ENCODE measurements around the gene ARHGAP33. TPM values are rescaled to one million over a fixed set of nuclear protein-coding genes. Genes with fewer than 3 reads are reported as not detected.

ARHGAP33 gene
- total RNA-seq, 2 experiments from 2014 or later: 27.1 to 29.8 TPM

GRCh38 chr19:35739275-35740107 lies 35.9 kb upstream of the ARHGAP33 start:
- ChIA-PET CTCF (interaction anchor here (1.2 to 3.1 kb wide), 5 partner anchors 9 to 80 kb away, joined by 3 to 18 read pairs (median 8); no protein-coding TSS in a partner anchor), POLR2A (interaction anchor here (1.1 to 5.2 kb wide), 13 partner anchors 7 to 89 kb away, joined by 3 to 64 read pairs (median 6); partner anchors contain the start of genes KMT2B and LIN37)
- Mint-ChIP-seq H3K4me1 (ENCODE audit: low read depth) (peaks cover 22% of the 10 kb centered on the region), H3K36me3 (ENCODE audit: low read depth) (peaks cover 54% of the 10 kb centered on the region), H3K27me3 (no peaks in the 10 kb centered on the region), H3K4me3 (peak overlapping the region; percentile 87), H3K27ac (peak overlapping the region; percentile 25), H3K9me3 (no peaks in the 10 kb centered on the region)
- TF ChIP-seq CTCF (IDR thresholded peaks at IDR 0.05): no peak
- intact Hi-C loops (cut with micrococcal nuclease): loop anchor here (5.0 kb wide), 1 partner anchor 47 kb away; no protein-coding TSS in a partner anchor
- ATAC-seq: no peak
- DNase-seq: no peak

GRCh38 chr19:35740108-35740422 lies 35.3 kb upstream of the ARHGAP33 start:
- Mint-ChIP-seq H3K9me3 (no peaks in the 10 kb centered on the region), H3K27ac (no peak overlapping the region), H3K4me1 (ENCODE audit: low read depth) (peaks cover 22% of the 10 kb centered on the region), H3K27me3 (no peaks in the 10 kb centered on the region), H3K4me3 (peak overlapping the region; percentile 87), H3K36me3 (ENCODE audit: low read depth) (peaks cover 54% of the 10 kb centered on the region)
- POLR2A ChIA-PET: interaction anchor here (0.8 to 5.2 kb wide), 15 partner anchors 8 to 89 kb away, joined by 3 to 64 read pairs (median 6); partner anchors contain the start of genes KMT2B and LIN37
- DNase-seq (no peak), ATAC-seq (peak; percentile 4)
- no peak for TF ChIP-seq CTCF (IDR thresholded peaks at IDR 0.05)
- CTCF ChIA-PET: interaction anchor here (0.8 to 3.1 kb wide), 11 partner anchors 9 to 80 kb away, joined by 3 to 18 read pairs (median 3); no protein-coding TSS in a partner anchor
- intact Hi-C loops (cut with micrococcal nuclease): no loop called here

- Mint-ChIP-seq H3K9me3 (no peaks in the 10 kb centered on the region), H3K27ac (peak overlapping the region; percentile 96), H3K4me3 (peak overlapping the region; percentile 87), H3K27me3 (no peaks in the 10 kb centered on the region), H3K4me1 (ENCODE audit: low read depth) (peaks cover 24% of the 10 kb centered on the region), H3K36me3 (ENCODE audit: low read depth) (peaks cover 54% of the 10 kb centered on the region)
- TF ChIP-seq CTCF (IDR thresholded peaks at IDR 0.05): no peak
- intact Hi-C loops (cut with micrococcal nuclease): no loop called here
- CTCF ChIA-PET: interaction anchor here (0.6 to 3.1 kb wide), 14 partner anchors 9 to 263 kb away, joined by 3 to 18 read pairs (median 3); no protein-coding TSS in a partner anchor
- DNase-seq: peak; percentile 99
- peak; percentile 72 for ATAC-seq
- POLR2A ChIA-PET: interaction anchor here (0.8 to 5.2 kb wide), 17 partner anchors 8 to 128 kb away, joined by 3 to 64 read pairs (median 5); partner anchors contain the start of genes HAUS5, HSPB6, KMT2B and LIN37
Observed at GRCh38 chr19:35740423-35741202, 34.8 kb upstream of the ARHGAP33 start.

GRCh38 chr19:35741203-35741515 lies 34.2 kb upstream of the ARHGAP33 start:
- intact Hi-C loops (cut with micrococcal nuclease): no loop called here
- H3K4me3 Mint-ChIP-seq: peak overlapping the region; percentile 87
- peaks cover 29% of the 10 kb centered on the region for H3K4me1 Mint-ChIP-seq (ENCODE audit: low read depth)
- TF ChIP-seq CTCF (IDR thresholded peaks at IDR 0.05): peak; percentile 47
- H3K9me3 Mint-ChIP-seq: no peaks in the 10 kb centered on the region
- no peak for DNase-seq
- ChIA-PET CTCF (interaction anchor here (0.6 to 3.1 kb wide), 9 partner anchors 27 to 262 kb away, joined by 3 to 18 read pairs (median 5); no protein-coding TSS in a partner anchor), POLR2A (interaction anchor here (0.9 to 5.2 kb wide), 12 partner anchors 9 to 128 kb away, joined by 3 to 64 read pairs (median 6); partner anchors contain the start of genes HAUS5, HSPB6 and KMT2B)
- H3K27ac Mint-ChIP-seq: peak overlapping the region; percentile 96
- no peak for ATAC-seq
- peaks cover 54% of the 10 kb centered on the region for H3K36me3 Mint-ChIP-seq (ENCODE audit: low read depth)
- H3K27me3 Mint-ChIP-seq: no peaks in the 10 kb centered on the region
